Activated naive CD8-positive, alpha-beta T cell treated with anti-CD3 and anti-CD28 coated beads, Interleukin-2, amount 50 U/mL, for 16 hours (primary cell): ENCODE results near the gene BEGAIN.

Source experiments
- DNase-seq: peaks from one replicate; pipeline ENCODE4 v3.0.0-alpha.2; 2020; ENCODE audit warnings: low read depth, low spot score

BEGAIN gene

DNA sequence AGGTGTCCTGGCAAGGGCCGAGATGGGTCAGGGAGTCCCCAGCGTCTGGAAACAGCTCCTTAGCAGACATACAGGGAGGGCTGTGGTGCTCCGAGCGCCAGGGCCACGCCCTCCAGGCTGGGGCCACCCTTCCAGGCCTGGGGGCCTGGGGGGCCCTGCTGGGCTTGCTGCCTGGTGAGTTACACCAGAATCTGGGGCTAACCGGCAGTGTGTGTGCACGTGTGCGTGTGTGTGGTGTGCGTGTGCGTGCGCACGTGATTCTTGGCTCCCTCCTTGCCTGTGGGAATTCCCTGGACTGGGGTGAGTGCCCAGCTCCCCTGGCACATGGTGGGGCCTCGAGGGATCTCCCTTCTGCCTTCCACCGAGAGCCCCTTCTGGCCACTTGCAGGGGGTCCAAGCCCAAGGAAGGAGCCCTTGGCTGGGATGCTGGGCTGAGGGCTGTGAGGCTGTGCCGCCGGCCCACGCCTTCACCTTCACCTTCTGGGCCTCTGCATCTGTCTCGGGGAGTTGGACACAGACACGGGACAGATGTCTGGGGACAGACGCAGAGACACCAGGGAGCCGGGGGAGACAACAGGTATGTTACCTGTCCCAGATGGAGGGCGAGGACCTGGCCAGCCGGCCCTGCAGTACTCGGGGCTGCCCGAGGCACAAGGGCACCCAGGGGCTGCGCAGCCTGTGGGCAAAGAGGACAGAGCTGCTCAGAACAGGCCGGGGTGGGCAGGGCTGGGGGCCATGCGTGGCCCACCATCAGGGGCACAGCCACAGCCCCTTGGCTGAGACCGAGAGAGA lies 37.2 kb downstream of the BEGAIN start:
- DNase-seq: no peak

DNA sequence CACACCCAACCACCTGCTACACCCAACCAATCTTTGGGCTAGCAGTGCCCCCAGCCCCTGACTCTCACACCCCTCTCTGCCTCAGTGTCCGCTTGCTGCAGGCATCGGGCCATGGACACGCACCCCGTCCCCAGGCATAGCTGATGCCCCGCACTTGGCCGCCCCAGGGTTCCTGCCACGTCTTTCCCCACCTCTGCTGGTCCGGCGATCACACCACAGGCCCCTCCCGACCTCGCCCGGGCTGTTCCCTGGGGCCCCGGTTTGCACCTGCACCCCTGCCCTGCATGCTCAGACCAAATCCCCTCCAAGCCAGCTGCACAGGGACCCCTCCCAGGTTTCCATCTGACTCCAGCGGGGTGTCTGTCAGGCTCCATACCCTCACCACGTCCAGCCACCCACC lies 38.3 kb downstream of the BEGAIN start:
- no peak for DNase-seq

DNA sequence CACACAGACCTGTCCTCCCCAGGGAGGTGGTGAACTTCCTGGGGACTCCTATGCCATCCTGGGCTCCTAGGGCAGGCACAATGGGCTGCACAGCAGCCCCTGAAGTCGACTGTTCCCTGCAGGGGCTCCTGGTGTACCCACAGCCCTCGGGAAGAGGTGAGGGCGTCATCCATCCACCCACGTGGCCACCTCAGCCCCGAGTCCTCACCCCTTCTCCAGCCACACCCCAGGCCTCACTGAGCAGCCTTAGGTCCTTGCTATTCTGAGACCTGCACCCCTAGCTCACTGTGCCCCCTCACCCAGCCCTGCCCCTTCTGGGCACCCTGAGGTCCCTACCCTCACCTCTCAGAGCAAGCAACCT lies 38.9 kb downstream of the BEGAIN start:
- no peak for DNase-seq

DNA sequence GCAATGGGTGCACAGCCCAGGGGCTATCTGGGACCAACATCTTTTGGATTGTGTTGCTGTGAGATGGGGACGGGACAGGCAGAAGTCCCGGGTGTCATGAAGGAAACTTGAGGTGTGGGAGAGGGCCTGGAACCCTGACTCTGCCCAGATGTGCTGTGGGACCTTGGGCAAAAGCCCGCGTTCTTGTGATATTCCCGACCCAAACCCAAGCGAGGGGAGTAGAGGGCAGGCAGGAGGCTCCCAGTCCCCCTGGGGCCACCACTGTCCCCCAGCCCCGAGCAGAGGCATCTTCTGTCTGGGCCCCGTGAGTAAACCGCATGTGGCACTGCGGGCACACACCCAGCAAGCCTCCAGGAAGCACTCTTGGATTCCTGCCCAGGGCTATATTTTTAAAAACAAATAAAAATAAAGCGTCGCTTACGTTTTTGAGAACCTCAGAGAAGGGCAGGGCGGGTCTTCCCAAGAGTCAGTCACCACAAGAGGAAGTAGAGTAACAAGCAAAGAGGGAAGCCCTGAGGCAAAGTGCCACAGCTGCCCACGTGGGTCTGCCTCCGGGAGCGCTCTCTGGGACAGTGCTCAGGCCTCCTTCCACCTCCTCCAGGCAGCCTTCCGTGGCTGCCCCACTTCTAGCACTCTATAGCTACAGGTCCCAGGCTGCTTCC lies 39.5 kb downstream of the BEGAIN start:
- no peak for DNase-seq

DNA sequence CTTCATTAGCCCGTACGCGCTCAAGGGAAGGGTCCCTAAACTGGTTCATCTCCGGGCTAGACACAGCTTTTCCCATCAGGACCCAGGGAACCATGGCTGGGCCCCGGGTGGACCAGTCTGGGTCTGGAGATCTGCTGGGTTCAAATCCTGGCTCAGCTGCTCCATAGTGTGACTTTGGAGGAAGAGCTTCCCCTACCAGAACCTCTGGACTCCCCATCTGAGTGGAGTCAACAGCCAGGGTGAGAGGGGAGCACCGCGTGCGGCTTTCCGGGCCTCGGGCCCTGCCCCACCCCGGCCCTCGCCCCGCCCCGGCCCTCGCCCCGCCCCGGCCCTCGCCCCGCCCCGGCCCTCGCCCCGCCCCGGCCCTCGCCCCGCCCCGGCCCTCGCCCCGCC lies 41.2 kb downstream of the BEGAIN start:
- DNase-seq: no peak

DNA sequence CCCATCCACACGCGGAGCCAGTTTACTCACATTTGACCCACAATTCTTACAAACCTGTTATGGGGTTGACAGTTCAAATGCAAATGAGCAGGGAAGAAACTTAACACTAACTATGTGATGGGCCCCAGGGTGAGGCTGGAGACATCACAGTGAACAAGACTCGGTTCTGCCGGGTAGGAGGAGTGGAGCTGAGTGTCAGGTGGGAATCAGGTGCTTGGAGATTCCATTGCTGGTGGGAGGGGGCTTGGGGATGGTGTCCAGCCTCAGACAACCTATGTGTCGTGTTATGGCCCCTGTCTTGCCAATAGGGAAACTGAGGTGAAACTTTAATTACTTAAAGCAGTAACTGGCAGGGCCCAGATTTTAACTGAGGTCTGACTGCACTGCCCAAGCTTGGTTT lies 41.9 kb downstream of the BEGAIN start:
- no peak for DNase-seq

DNA sequence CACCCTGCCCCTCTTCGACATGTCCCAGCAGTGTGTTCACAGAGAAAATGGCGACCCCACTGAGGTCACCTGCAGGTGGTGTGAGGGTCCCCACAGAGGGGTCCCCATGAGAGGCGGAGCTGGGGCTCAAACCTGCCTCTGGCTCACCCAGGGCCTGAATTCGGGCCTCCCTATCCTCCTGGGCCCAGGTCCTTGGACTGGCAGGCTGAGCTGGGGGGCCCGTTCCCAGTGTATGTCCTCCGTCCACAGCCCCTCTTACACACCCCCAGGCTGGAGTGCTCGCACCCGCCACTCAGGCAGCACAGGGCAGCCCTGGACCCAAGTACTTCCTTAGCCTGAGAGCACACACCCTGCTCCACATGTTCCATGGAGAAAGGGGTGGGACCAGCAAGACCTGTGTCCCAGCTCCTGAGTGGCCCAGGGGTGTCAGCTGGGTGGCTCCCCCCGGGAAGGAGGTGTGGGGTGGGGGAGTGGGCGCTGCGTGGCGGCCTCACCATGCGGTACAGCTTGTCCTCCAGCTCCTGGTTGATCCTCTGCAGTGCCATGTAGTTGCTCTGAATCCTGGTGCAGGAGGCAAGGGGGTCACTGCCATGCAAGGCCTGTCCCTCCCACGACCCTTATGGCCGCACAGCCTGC lies 42.6 kb downstream of the BEGAIN start:
- DNase-seq: no peak

DNA sequence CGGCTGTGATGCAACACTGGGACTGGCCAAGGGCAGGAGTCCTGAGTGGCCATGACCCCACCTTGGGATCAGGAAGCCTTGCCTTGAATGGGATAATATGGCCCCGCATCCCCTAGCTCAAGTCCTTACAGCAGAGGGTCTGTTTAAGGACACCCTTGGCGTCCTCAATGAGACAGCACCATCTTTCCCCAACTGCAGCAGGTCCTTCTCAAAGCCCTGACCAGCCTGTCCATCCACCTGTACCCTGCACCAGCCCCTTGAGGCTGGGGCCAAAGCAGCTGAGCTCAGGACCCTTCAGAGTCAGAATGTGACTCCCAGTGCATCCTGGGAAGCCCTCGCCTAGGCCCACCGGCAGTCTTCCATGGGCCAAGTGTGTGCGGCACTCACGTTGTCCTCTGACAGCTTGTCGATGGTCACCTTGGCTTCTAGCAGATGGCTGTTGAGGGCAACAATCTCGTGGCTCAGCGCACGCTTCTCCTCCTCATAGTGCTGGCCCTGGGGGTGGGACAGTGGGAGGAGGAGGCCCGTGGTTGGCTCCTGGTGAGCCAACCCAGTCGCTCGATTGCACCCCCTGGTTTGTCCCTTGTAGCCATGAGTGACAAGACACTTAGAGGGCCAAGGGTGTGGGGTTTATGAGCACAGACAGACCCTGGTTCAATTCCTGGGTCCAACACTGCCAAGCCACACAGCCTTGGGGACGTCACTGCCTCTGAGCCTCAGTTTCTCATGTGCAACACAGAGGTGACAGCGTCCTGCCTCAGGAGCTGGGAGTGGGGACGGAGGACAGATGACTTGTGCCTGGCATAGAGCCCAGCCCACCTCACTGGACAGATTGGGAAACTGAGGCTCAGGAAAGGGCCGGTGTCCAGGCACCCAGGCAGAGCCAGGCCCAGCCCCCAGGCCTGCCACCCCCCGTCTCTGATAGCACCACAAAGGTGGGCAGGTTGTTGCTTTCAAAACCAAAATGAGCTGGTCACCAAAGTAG lies 43.5 kb downstream of the BEGAIN start:
- DNase-seq: no peak

DNA sequence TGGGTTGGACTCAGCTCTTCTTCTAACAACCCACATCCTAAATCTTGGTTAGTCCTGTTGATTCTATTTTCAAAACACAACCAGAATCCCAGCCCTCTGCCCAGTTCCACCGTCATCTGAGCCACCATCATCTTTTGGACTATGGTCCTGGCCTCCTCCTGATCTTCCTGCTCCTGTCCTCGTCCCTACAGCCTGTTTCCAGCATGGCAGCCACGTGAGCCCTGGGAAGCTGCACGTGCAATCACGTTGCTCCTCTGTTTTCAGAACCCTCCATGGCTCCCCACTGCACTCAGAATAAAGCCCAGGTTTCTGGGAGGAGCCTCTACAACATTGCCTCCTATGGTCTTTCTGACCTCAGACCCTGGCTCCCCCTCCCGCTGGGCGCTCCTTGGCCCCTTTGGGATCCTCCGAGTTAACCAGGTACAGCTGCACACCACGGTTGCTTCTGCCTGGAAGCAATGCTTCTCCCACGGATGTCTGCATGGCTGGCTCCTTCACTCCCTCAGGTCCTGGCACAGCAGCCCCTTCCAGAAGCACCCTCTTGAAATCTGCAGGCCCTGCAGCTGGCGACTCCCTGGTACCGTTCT lies 44.5 kb downstream of the BEGAIN start:
- DNase-seq: no peak

DNA sequence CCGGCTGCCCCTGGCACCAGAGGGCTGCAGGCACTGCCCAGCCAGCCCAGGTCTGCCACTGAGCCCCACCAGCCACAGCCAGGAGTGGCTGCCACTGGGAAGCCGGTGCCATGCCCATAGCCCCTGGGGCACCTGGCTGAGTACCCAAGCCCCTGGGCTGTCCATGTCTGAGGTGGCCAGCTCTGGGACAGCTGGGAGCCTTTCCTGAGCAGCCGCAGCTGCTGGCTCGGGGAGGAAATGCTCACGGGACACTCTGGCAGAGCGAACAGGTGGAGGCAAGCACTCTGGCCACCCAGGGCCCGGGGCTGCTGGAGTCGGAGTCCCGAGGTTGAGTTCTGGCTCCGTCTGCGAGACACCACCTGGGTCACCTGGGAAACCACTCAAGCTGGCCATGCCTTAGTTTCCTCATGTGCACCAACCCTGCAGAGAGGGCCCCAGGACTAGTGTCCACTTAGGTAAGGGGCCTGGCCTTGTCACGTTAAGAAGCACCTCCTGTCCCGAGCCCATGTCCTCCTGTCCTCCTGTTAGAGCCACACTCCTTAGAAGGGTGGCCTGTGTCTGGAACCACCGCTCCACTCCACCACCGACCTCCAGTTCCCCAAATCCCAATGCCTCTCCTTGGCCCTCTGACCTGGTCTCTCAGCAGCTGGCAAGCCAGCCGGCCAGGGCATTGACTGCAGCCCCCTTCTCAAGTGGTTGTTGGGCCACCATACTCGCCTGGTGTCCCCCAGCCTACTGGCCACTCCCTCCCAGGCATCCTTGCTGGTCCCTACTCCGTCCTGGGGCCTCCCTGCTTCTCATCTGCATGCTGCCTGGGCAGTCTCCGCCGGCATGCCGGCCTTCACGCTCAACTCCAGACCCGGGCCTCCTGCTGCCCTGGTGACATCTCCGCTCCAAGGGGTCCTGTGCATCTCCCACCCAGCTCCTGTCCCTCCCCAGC lies 45.3 kb downstream of the BEGAIN start:
- DNase-seq: no peak

DNA sequence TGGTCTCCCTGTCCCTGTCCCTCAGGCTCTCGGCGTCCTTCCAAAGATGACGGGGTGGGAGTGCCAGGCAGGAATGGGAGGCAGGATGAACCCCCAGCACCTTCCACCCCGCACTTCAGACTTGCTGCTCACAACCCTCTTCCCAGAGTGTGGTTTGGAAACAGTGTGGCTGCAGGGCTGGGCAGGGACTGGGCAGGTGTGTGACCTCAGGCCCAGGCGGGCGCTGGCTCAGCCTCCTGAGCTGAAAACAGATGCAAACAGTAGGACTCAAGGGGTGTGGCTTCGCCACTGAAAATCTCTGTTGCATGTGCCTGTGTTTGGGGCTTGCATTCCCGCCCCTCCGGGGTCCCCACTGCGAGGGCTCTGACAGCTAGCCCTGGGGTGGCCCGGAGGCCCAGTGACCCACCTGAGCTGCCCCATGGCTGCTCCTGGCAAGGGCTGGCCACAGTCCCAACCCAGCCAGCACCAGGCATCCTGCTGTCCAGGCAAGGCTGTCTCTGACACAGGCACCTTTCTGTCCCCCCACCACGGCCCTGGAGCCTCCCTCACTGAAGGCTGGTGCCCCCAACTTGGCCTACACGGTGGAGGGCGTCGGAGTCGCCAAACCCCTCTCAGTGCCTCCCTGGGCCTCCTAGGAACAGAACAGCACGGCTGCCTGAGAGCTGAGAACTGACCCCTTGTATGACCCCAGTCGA lies 46.1 kb downstream of the BEGAIN start:
- no peak for DNase-seq

DNA sequence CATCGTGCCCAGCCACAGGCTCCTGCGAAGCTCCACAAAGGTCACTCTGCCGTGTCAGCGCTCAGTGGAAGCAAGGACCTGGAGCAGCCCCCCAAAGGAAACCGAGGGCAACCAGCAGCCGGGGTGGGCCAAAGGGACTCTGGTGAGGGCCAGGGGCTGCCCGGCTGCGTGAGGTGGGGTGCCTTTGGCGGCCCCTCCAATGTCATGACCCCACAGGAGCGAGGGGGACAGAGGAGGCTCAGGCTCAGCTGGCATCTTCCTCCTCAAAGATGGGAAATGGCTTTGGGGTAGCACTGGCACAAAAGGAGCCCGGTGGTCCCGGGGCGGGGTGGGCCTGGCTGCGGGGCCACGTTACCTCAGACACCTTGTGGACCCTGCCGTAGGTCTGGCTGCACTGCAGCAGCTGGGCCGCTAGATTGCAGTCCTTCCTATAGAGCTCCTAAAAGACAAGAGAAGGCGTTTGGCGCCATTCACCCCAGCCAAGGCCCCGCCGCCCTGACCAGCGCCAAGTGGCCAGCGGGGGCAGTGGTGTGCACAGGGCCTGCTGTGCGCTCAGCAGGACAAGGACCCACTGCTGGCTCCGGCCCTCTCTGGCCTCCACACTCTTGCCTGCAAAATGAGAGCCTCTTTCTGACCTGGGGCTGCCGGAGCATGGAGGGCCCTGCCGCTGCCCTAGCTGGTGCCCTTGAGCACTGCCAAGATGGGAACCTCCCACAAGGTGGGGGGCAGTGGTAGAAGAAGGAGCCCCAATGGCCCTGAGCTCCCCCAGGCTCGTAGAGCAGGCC lies 46.9 kb downstream of the BEGAIN start:
- no peak for DNase-seq

DNA sequence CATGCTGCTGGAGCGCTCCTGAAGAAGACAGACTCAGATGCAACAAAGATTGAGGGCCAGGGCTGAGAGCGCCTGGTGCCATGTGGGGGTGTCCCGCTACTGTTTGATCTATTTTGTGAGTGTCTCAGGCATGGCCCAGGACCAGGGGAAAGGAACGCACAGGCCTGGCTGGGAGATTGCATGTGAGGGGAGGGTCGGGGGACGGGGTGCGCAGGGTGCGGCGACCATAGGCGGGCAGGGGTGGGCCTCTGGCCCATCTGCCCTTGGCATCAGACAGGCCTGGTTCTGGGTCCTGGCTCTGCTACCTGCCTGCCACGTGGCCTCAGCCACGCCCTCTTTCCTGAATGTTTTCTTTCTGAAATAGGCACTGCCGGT lies 47.5 kb downstream of the BEGAIN start:
- no peak for DNase-seq

DNA sequence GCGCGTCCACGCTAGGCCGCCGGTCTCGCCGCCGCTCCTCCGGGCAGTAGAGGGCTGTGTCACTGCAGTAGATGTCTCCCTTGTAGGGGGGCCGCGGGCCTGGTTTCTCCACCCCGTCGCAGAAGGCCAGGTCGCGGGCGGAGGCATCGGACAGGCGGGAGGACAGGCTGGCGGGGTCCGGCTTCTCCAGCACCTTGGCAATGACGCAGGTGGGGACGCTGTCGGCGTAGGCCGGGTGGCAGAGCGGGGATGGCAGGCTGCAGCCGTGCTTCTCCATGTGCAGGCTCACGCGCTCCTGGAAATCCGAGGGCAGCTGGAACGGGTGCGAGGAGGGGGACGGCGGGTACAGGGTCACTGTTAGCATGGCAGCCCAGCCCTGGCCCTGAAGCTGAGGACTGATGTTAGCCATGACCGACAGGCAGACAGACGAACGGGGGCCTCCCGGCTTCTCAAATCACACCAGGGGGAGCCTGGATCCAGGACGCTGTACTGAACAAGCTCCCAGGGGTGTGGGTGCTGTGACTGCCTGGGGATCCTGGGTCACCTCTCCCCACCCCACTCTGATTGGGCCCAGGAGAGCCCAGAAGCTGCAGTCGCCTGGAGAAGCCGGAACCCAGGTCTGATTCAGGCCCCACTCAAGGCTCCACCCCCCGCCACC lies 48.1 kb downstream of the BEGAIN start:
- no peak for DNase-seq

DNA sequence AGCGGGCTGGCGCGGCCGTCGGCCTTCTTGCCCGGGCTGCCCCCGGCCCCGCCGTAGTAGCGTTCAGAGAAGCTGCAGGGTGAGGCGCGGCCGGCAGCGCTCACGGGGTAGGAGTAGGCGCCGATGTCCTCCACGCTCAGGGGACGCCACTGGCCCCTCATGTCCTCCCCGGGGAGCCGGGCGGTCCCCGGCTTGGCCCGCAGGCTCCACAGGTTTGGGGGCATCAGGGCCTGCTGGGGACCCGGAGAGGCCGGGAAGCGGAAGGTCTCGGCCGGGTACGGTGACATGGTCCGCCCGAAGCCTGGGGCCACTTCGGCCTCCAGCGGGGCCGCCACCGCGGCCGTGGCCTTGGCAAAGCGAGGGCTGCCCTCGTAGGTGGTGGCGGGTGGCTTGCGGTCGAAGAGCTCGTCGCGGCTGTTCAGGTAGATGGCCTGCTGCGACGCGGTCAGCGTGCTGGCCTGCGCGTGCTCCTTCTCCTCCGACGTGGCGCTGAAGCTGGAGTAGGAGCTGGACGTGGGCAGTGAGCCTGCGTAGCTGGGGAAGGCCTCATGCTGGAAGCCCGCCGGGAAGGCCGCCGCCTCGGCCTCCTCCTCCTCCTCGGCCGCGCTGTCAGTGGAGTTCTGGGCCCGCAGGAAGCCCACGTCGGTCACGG lies 48.7 kb downstream of the BEGAIN start:
- DNase-seq: no peak

DNA sequence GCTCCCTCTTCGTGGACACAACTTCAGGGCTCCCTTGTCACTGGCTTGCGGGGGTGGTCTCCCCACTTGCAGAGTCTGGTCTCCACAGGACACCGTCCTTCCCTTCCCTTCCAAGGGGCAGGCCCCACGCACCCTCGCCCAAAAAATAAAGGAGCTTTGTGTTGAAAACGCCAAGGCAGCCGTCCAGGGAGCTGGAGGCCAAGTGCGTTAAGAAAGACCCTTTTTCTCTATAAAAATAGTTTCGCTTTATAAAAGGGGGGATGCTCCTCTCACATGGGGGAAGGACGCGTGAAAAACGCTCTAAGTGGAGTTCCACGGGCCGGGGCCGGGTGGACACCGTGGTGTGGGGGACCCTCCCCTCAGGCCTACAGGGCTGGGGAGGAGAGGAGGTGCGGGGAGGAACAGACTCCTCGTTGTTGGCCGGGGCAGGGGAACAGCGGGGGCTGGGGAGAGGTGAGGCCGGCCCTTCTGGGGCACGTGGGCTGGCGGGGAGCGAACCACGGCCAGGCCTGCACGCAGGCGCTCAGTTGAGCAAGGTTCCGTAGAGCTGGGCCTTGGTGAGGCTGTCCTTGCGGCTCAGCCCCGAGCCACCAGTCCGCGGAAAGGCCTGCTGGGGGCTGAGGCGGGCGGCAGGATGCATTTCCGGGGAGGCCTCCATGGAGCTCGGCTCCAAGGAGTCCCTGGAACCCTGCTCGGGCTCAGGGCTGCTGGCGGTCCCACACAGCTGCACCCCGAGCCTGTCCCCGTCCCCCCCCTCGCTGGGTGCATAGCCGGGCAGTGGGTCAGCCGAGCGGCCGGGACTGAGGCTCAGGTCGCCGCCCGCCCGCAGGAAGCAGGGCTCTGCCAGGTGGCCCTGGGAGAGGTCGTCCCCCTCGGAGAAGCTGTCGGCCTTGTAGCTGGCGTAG lies 49.5 kb downstream of the BEGAIN start:
- DNase-seq: no peak
